Measurements from ENCODE around the gene ZFP92. TPM values are rescaled to one million over a fixed set of nuclear protein-coding genes. Genes with fewer than 3 reads are reported as not detected.

Gene ZFP92
- total RNA-seq, 2 experiments from 2014 or later, result 1.2 to 1.3 TPM

DNA sequence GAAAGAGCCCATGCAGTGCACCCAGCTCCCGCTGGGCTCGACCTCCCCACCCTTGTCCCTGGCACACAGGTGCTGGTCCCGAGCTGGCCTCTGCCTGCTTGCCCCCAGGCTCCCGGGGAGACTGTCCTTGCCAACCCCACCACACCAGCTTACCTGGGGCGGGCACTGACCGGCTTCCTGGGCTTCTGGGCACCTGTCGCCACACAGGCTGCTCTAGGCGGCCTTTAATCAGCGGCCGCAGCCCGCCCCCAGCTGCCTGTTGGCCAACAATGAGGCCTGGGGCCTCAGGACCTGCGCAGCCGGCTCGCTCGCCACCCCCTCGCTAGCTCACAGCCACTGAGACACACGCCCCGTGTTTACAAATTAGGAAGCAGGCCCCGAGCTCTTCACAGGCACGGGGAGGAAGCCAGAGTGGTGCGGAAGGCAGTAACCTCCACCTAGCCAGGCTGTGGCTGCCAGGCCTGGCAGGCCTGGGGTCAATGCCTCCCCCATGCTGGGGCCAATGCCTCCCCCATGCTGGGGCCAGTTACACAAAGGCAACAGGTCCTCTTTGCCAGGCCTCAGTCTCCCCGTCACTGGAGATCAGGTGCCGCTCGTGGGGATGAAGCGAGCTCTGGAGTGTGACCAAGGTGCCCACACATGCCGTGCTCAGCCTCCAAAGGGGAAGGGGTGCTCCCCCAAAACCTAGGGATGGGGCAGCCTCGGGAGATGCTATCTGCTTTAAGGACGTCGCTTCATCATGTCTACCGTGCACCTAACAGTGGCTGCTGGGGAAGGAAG, 34.8 kb downstream of the ZFP92 start, which contains the start of gene TREX2:
TSS of gene TREX2 (minus strand) at position 201 of the 780 bp plus-strand sequence. CDS start 626 bp downstream, outside the sequence.
- Mint-ChIP-seq H3K4me1 (ENCODE audit: low read depth) (no peaks in the 10 kb centered on the region), H3K9me3 (no peaks in the 10 kb centered on the region), H3K27me3 (no peaks in the 10 kb centered on the region), H3K36me3 (ENCODE audit: low read depth) (peaks cover 2% of the 10 kb centered on the region), H3K4me3 (no peak within 1 kb of the TSS), H3K27ac (no peak within 1 kb of the TSS)
- no peak for ATAC-seq
- no peak for DNase-seq
- TF ChIP-seq, protein P1, sequence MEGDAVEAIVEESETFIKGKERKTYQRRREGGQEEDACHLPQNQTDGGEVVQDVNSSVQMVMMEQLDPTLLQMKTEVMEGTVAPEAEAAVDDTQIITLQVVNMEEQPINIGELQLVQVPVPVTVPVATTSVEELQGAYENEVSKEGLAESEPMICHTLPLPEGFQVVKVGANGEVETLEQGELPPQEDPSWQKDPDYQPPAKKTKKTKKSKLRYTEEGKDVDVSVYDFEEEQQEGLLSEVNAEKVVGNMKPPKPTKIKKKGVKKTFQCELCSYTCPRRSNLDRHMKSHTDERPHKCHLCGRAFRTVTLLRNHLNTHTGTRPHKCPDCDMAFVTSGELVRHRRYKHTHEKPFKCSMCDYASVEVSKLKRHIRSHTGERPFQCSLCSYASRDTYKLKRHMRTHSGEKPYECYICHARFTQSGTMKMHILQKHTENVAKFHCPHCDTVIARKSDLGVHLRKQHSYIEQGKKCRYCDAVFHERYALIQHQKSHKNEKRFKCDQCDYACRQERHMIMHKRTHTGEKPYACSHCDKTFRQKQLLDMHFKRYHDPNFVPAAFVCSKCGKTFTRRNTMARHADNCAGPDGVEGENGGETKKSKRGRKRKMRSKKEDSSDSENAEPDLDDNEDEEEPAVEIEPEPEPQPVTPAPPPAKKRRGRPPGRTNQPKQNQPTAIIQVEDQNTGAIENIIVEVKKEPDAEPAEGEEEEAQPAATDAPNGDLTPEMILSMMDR (IDR thresholded peaks at IDR 0.05), result no peak
- ChIA-PET POLR2A (no interaction called here), CTCF (no interaction called here)
- intact Hi-C loops (cut with micrococcal nuclease), result no loop called here

DNA sequence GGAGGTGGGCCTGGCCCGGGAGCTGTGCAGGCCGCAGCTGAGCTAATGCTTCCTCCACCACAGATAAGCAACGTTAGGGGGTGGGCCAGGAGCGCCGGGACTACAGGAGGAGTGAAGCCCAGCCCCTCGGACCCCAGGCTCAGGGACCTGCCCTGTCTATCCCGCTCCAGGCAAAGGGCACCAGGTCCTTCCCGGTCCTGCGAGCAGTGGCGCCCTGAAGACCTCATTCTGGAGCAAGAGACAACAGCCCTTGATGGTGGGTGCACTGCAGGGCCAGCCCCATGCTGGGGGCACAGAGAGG, 35.3 kb downstream of the ZFP92 start:
- Mint-ChIP-seq H3K9me3 (no peaks in the 10 kb centered on the region), H3K4me1 (ENCODE audit: low read depth) (no peaks in the 10 kb centered on the region), H3K4me3 (no peak overlapping the region)

DNA sequence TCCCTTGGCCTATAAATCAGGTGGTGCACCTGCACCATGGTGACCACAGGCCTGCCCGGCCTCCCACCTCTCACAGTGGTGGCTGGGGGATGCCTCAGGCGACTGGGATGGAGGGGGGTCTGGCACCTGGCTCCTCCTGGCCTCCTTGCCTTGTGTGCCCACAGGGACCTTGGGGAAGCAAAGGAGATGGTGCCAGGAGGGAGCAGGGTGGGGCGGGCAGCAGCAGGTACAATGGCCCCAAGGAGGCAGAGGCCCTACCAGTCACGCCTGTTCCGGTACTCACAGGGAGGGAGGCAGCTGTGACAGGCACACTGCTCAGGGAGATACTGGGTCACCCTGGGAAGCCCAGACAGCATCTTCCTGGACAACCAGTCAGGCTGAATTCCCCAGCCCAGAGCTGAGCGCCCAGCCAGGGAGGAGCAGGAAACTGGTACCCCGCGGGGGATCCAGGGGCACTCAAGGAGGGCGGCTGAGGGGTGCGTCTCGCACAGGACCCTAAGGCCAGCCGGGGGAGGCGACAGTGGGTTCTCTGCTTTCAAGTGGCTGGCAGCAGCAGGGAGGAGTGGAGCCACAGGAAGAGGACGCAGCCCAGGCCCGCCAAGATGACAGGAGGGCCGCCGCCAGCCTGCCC, 35.8 kb downstream of the ZFP92 start:
- TF ChIP-seq, protein P1 (IDR thresholded peaks at IDR 0.05), result no peak
- Mint-ChIP-seq H3K27me3 (no peaks in the 10 kb centered on the region), H3K27ac (no peak overlapping the region), H3K36me3 (ENCODE audit: low read depth) (peaks cover 3% of the 10 kb centered on the region), H3K4me3 (no peak overlapping the region), H3K4me1 (ENCODE audit: low read depth) (no peaks in the 10 kb centered on the region), H3K9me3 (no peaks in the 10 kb centered on the region)
- no peak for DNase-seq
- CTCF ChIA-PET, result interaction anchor here (0.7 kb wide), 1 partner anchor 14 kb away, joined by 4 read pairs; no protein-coding TSS in a partner anchor
- ATAC-seq, result no peak
- intact Hi-C loops (cut with micrococcal nuclease), result no loop called here
- POLR2A ChIA-PET, result no interaction called here

More for the DNA sequence above, 35.3 kb downstream of the ZFP92 start:
- DNase-seq, result no peak
- ChIA-PET POLR2A (no interaction called here), CTCF (no interaction called here)
- Mint-ChIP-seq H3K27ac (no peak overlapping the region), H3K36me3 (ENCODE audit: low read depth) (peaks cover 3% of the 10 kb centered on the region), H3K27me3 (no peaks in the 10 kb centered on the region)
- TF ChIP-seq, protein P1 (IDR thresholded peaks at IDR 0.05), result no peak
- ATAC-seq, result no peak
- intact Hi-C loops (cut with micrococcal nuclease), result no loop called here

DNA sequence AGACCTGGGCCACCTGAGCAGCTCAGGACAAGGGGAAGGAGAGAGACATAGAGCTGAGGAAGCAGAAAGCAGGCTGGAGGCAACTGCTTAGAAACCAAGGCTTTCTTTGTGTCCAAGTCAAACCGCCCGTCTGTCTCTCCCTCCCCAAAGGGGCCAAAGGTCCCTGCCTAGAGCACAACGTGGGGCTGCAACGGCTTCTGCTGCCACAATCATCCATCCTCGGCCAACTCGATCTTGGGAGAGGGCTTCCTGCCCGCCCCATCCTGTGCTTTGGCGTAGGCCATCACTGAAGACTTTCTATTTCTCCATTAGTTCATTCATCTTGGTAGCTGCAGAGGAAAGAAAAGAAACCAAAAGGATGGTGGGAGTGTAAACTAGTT, 36.3 kb downstream of the ZFP92 start:
- Mint-ChIP-seq H3K27ac (no peak overlapping the region), H3K9me3 (no peaks in the 10 kb centered on the region), H3K4me1 (ENCODE audit: low read depth) (no peaks in the 10 kb centered on the region), H3K36me3 (ENCODE audit: low read depth) (peaks cover 3% of the 10 kb centered on the region), H3K4me3 (no peak overlapping the region), H3K27me3 (no peaks in the 10 kb centered on the region)
- intact Hi-C loops (cut with micrococcal nuclease), result no loop called here
- TF ChIP-seq, protein P1 (IDR thresholded peaks at IDR 0.05), result no peak
- CTCF ChIA-PET, result interaction anchor here (0.7 kb wide), 1 partner anchor 14 kb away, joined by 4 read pairs; no protein-coding TSS in a partner anchor
- DNase-seq (no peak), ATAC-seq (no peak)
- POLR2A ChIA-PET, result no interaction called here
